ENCODE data around the gene PPARD.

The PPARD gene

GRCh38 chr6:35370785-35371493 lies 28.6 kb downstream of the PPARD start:
- 83% methylated on average over 9 of the region's 9 CpGs for WGBS
- no peak for DNase-seq
- no peak overlapping the region for H3K4me2 ChIP-seq (ENCODE audit: low read length, poor library complexity, severe bottlenecking)
- no peak overlapping the region for H3K4ac ChIP-seq (ENCODE audit: low read depth in 1 of 2, low read length in 2 of 2)
- H2AFZ ChIP-seq (ENCODE audit: low read depth, low read length): no peak overlapping the region
- peaks cover 11% of the 10 kb centered on the region for H3K4me1 ChIP-seq (ENCODE audit: control insufficient read depth, insufficient read depth, low read depth, low read length)
- H3K18ac ChIP-seq (ENCODE audit: low read depth in 1 of 2, low read length in 2 of 2): peak overlapping the region in 1 of 2 experiments; percentile 71
- H3K23ac ChIP-seq (ENCODE audit: low read length in 2 of 2): peak overlapping the region in 1 of 2 experiments; percentile 57
- no peak overlapping the region for H3K27ac ChIP-seq (ENCODE audit: low read length, poor library complexity, severe bottlenecking)
- H3K27me3 ChIP-seq (ENCODE audit: control insufficient read depth in 1 of 2, insufficient read depth in 1 of 2, low read length in 2 of 2): no peaks in the 10 kb centered on the region
- no peak overlapping the region for H3K4me3 ChIP-seq (ENCODE audit: insufficient read depth in 1 of 2, low read depth in 1 of 2, low read length in 2 of 2)
- no peak overlapping the region for H2AK5ac ChIP-seq (ENCODE audit: low read length, severe bottlenecking)
- peak overlapping the region; percentile 45 for H3K9ac ChIP-seq (ENCODE audit: low read length)
- H2BK15ac ChIP-seq (ENCODE audit: low read depth, poor library complexity, severe bottlenecking): no peak overlapping the region
- peaks cover 24% of the 10 kb centered on the region for H3K79me1 ChIP-seq (replicated peaks; ENCODE audit: low read length, poor library complexity, severe bottlenecking)
- no peak overlapping the region for H2BK5ac ChIP-seq (ENCODE audit: low read depth, low read length, poor library complexity, severe bottlenecking)
- H2BK120ac ChIP-seq (ENCODE audit: low read depth, low read length): no peak overlapping the region
- no peak overlapping the region for H4K91ac ChIP-seq (ENCODE audit: low read length)
- H3K36me3 ChIP-seq (ENCODE audit: control insufficient read depth in 1 of 2, insufficient read depth in 2 of 2, low read depth in 1 of 2, low read length in 2 of 2): no peaks in the 10 kb centered on the region
- no peak overlapping the region for H4K8ac ChIP-seq (ENCODE audit: low read length)
- peak overlapping the region in 1 of 2 experiments; percentile 46 for H3K14ac ChIP-seq (ENCODE audit: low read length in 2 of 2)
- no peaks in the 10 kb centered on the region for H3K9me3 ChIP-seq (ENCODE audit: control insufficient read depth, low read length)
- H2BK12ac ChIP-seq (ENCODE audit: low read length in 2 of 2): peak overlapping the region in 1 of 2 experiments; percentile 87

DNA sequence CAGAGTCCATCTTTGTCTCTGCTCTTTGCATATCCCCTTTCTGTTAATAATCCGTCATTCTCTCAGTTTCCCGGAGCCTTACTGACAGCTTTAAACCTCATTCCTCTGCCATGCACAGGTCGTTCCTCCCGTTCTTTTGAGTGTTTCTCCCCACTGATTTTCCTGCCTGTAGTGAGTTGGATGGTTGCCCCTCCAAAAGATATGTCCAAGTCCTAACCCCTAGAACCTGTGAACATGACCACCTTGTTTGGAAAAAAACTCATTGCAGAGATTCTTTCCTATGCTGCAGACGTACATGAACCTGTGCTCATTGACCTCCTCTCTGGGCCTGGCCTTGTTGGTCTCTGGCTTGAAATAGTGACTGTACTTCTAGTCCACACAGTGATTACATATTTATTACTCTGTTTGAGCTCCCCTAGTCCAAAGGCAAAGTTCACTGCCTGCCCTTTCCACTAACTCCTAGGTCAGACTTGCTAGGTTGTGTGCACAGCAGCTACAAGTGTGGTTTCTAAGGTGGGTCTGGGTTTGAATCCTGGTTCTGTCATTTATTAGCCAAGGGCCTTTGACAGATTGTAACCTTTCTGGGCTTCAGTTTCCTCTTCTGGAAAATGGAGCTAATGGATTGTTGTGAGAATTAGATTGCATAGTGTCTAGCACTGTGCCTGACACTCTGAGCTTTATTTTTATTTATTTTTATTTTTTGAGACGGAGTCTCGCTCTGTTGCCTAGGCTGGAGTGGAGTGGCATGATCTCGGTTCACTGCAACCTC lies 29.3 kb downstream of the PPARD start:
- Histone ChIP-seq H3K4me2 (ENCODE audit: low read length, poor library complexity, severe bottlenecking) (no peak overlapping the region), H2BK120ac (ENCODE audit: low read depth, low read length) (no peak overlapping the region), H3K9ac (ENCODE audit: low read length) (peak overlapping the region; percentile 45), H2AK5ac (ENCODE audit: low read length, severe bottlenecking) (no peak overlapping the region), H2BK15ac (ENCODE audit: low read depth, poor library complexity, severe bottlenecking) (no peak overlapping the region), H3K4me1 (ENCODE audit: control insufficient read depth, insufficient read depth, low read depth, low read length) (peaks cover 11% of the 10 kb centered on the region), H3K4ac (ENCODE audit: low read depth in 1 of 2, low read length in 2 of 2) (no peak overlapping the region), H3K79me1 (replicated peaks; ENCODE audit: low read length, poor library complexity, severe bottlenecking) (peaks cover 25% of the 10 kb centered on the region), H3K27me3 (ENCODE audit: control insufficient read depth in 1 of 2, insufficient read depth in 1 of 2, low read length in 2 of 2) (no peaks in the 10 kb centered on the region), H2BK12ac (ENCODE audit: low read length in 2 of 2) (peak overlapping the region in 1 of 2 experiments; percentile 87), H3K14ac (ENCODE audit: low read length in 2 of 2) (no peak overlapping the region), H4K8ac (ENCODE audit: low read length) (no peak overlapping the region), H3K27ac (ENCODE audit: low read length, poor library complexity, severe bottlenecking) (no peak overlapping the region), H3K36me3 (ENCODE audit: control insufficient read depth in 1 of 2, insufficient read depth in 2 of 2, low read depth in 1 of 2, low read length in 2 of 2) (no peaks in the 10 kb centered on the region), H3K4me3 (ENCODE audit: insufficient read depth in 1 of 2, low read depth in 1 of 2, low read length in 2 of 2) (no peak overlapping the region), H3K9me3 (ENCODE audit: control insufficient read depth, low read length) (no peaks in the 10 kb centered on the region), H3K18ac (ENCODE audit: low read depth in 1 of 2, low read length in 2 of 2) (peak overlapping the region in 1 of 2 experiments; percentile 6), H2AFZ (ENCODE audit: low read depth, low read length) (no peak overlapping the region), H4K91ac (ENCODE audit: low read length) (no peak overlapping the region), H2BK5ac (ENCODE audit: low read depth, low read length, poor library complexity, severe bottlenecking) (no peak overlapping the region), H3K23ac (ENCODE audit: low read length in 2 of 2) (no peak overlapping the region)
- no peak for DNase-seq
- 93% methylated on average over 8 of the region's 8 CpGs for whole genome bisulfite sequencing

DNA sequence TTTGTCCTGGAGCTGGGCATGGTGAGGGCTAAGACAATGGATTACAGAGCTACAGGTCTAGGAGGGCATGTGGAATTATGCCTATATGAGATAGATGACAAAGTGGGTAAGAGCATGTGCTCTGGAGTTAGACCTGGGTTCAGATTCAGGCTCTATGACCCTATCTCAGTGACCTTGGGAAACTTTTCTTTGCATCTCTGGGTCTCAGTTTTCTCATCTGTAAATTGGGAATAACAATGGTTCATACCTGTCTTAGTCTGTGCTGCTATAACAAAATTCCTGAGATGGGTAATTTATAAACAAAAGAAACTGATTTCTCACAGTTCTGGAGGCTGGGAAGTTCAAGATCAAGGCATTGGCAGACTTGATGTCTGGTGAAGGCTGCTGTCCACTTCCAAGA lies 30.3 kb downstream of the PPARD start:
- Histone ChIP-seq H3K36me3 (ENCODE audit: control insufficient read depth in 1 of 2, insufficient read depth in 2 of 2, low read depth in 1 of 2, low read length in 2 of 2) (no peaks in the 10 kb centered on the region), H3K4me1 (ENCODE audit: control insufficient read depth, insufficient read depth, low read depth, low read length) (peaks cover 9% of the 10 kb centered on the region), H2BK12ac (ENCODE audit: low read length in 2 of 2) (no peak overlapping the region), H2BK120ac (ENCODE audit: low read depth, low read length) (no peak overlapping the region), H3K4me3 (ENCODE audit: insufficient read depth in 1 of 2, low read depth in 1 of 2, low read length in 2 of 2) (no peak overlapping the region), H3K79me1 (replicated peaks; ENCODE audit: low read length, poor library complexity, severe bottlenecking) (peaks cover 25% of the 10 kb centered on the region), H3K23ac (ENCODE audit: low read length in 2 of 2) (no peak overlapping the region), H3K4ac (ENCODE audit: low read depth in 1 of 2, low read length in 2 of 2) (no peak overlapping the region), H3K9ac (ENCODE audit: low read length) (no peak overlapping the region), H3K14ac (ENCODE audit: low read length in 2 of 2) (no peak overlapping the region), H2BK15ac (ENCODE audit: low read depth, poor library complexity, severe bottlenecking) (no peak overlapping the region), H3K4me2 (ENCODE audit: low read length, poor library complexity, severe bottlenecking) (no peak overlapping the region), H3K18ac (ENCODE audit: low read depth in 1 of 2, low read length in 2 of 2) (no peak overlapping the region), H4K91ac (ENCODE audit: low read length) (no peak overlapping the region), H2AK5ac (ENCODE audit: low read length, severe bottlenecking) (no peak overlapping the region), H2BK5ac (ENCODE audit: low read depth, low read length, poor library complexity, severe bottlenecking) (no peak overlapping the region), H2AFZ (ENCODE audit: low read depth, low read length) (no peak overlapping the region), H3K27ac (ENCODE audit: low read length, poor library complexity, severe bottlenecking) (no peak overlapping the region), H3K9me3 (ENCODE audit: control insufficient read depth, low read length) (no peaks in the 10 kb centered on the region), H3K27me3 (ENCODE audit: control insufficient read depth in 1 of 2, insufficient read depth in 1 of 2, low read length in 2 of 2) (no peaks in the 10 kb centered on the region), H4K8ac (ENCODE audit: low read length) (no peak overlapping the region)
- DNase-seq: no peak

DNA sequence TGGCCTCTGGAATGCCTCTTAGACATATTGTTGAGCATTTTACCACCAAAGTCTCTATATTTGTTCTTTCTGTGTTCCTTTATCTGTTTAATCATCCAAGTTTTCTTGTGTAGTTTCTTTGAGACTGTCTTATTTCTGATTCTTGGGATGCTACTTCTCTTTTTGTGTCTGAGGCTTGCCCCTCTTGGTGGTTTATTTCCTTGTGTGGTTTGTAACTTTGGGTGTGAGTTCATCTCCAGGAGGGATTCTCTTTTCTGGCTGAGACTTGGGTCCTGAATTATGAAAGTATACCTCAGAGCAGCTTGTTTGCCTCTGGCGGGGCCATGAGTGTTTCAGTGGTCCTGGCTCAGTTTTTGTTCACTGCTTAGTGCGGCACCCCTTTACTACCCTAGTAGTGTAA lies 33.9 kb downstream of the PPARD start:
- 94% methylated on average over 2 of the region's 2 CpGs for WGBS

More for the DNA sequence above, 33.9 kb downstream of the PPARD start:
- Histone ChIP-seq H3K4me1 (ENCODE audit: control insufficient read depth, insufficient read depth, low read depth, low read length) (peaks cover 3% of the 10 kb centered on the region), H3K14ac (ENCODE audit: low read length in 2 of 2) (no peak overlapping the region), H3K18ac (ENCODE audit: low read depth in 1 of 2, low read length in 2 of 2) (no peak overlapping the region), H3K79me1 (replicated peaks; ENCODE audit: low read length, poor library complexity, severe bottlenecking) (peaks cover 38% of the 10 kb centered on the region), H3K27ac (ENCODE audit: low read length, poor library complexity, severe bottlenecking) (no peak overlapping the region), H3K27me3 (ENCODE audit: control insufficient read depth in 1 of 2, insufficient read depth in 1 of 2, low read length in 2 of 2) (no peaks in the 10 kb centered on the region), H2BK12ac (ENCODE audit: low read length in 2 of 2) (no peak overlapping the region), H2BK15ac (ENCODE audit: low read depth, poor library complexity, severe bottlenecking) (no peak overlapping the region), H3K9me3 (ENCODE audit: control insufficient read depth, low read length) (no peaks in the 10 kb centered on the region), H4K8ac (ENCODE audit: low read length) (no peak overlapping the region), H2AFZ (ENCODE audit: low read depth, low read length) (no peak overlapping the region), H3K36me3 (ENCODE audit: control insufficient read depth in 1 of 2, insufficient read depth in 2 of 2, low read depth in 1 of 2, low read length in 2 of 2) (no peaks in the 10 kb centered on the region), H3K4me2 (ENCODE audit: low read length, poor library complexity, severe bottlenecking) (no peak overlapping the region), H2BK5ac (ENCODE audit: low read depth, low read length, poor library complexity, severe bottlenecking) (no peak overlapping the region), H3K23ac (ENCODE audit: low read length in 2 of 2) (no peak overlapping the region), H3K4me3 (ENCODE audit: insufficient read depth in 1 of 2, low read depth in 1 of 2, low read length in 2 of 2) (no peak overlapping the region), H2AK5ac (ENCODE audit: low read length, severe bottlenecking) (no peak overlapping the region), H3K9ac (ENCODE audit: low read length) (no peak overlapping the region), H2BK120ac (ENCODE audit: low read depth, low read length) (no peak overlapping the region), H4K91ac (ENCODE audit: low read length) (no peak overlapping the region), H3K4ac (ENCODE audit: low read depth in 1 of 2, low read length in 2 of 2) (no peak overlapping the region)
- no peak for DNase-seq
